ENCODE data around the gene GPR137.

DNA sequence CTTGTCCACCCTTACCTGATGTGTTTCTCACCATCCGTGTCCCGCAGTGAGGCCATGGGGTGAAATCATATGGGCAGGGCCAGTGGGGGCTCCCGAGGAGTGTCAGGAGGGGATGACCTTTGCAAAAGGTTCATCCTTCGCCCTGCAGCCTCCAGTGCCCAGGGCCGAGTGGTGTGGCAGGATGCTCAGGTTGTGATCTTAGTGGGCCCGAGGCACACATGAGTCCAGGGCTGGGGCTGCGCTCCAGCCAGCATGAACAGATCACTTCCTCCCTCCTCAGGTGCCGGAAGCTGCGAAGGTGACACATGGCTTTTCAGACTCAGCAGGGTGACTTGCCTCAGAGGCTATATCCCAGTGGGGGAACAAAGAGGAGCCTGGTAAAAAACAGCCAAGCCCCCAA, 47.6 kb upstream of the GPR137 start:
- no peak for TF ChIP-seq SP1 (IDR thresholded peaks at IDR 0.05; ENCODE audit: low read depth, low read length)
- no peak for TF ChIP-seq USF2 (IDR thresholded peaks at IDR 0.05; ENCODE audit: borderline replicate concordance, low read depth, low read length)
